RWPE1 (cell line): ENCODE measurements around the gene INKA1.
A peak's percentile ranks its signal among the peaks of the same experiment; 100 is the strongest.

Source experiments
- CTCF ChIA-PET: fragments of 350-600 bp; sonication (Branson Sonifier 250); formaldehyde crosslinking; extraction: SDS; loops from one replicate; lab custom pipeline; 2021; lab: Yijun Ruan, JAX
- POLR2A ChIA-PET: fragments of 400-600 bp; formaldehyde crosslinking; extraction: SDS; loops from one replicate; lab custom pipeline; 2020; ENCODE audit warnings: antibody characterized with exemption; ENCODE audit not compliant: low non-redundant PET; lab: Yijun Ruan, JAX
- DNase-seq: peaks from one replicate; pipeline ENCODE4 v3.0.0; 2012; ENCODE audit warnings: low spot score
- H3K27ac ChIP-seq: fragments of 450-650 bp; 2 replicates; pipeline ENCODE4 v1.5.1; 2017
- CTCF ChIP-seq: fragments of 450-650 bp; conservative IDR thresholded peaks from 2 replicates; pipeline ENCODE4 v1.5.1; 2017; ENCODE audit warnings: low read depth, mild to moderate bottlenecking

Gene INKA1

GRCh38 chr3:49791571-49791970 is 11.5 kb upstream of the INKA1 start:
- no peak overlapping the region for H3K27ac ChIP-seq
- ChIA-PET CTCF (interaction anchor here (0.6 kb wide), 1 partner anchor 1242 kb away, joined by 3 read pairs; no protein-coding TSS in a partner anchor), POLR2A (no interaction called here)
- no peak for DNase-seq
- no peak for TF ChIP-seq CTCF

- no peak for DNase-seq
- CTCF ChIA-PET, result no interaction called here
- TF ChIP-seq CTCF, result no peak
- no peak overlapping the region for H3K27ac ChIP-seq
- POLR2A ChIA-PET, result no interaction called here
Measured at GRCh38 chr3:49792371-49793150, 10.5 kb upstream of the INKA1 start.

- no peak overlapping the region for H3K27ac ChIP-seq
- no peak for TF ChIP-seq CTCF
- CTCF ChIA-PET, result no interaction called here
- POLR2A ChIA-PET, result no interaction called here
- no peak for DNase-seq
Measured at GRCh38 chr3:49793486-49794085, 9.5 kb upstream of the INKA1 start.

GRCh38 chr3:49794431-49794830 is 8.6 kb upstream of the INKA1 start:
- ChIA-PET CTCF (no interaction called here), POLR2A (no interaction called here)
- no peak for DNase-seq
- no peak overlapping the region for H3K27ac ChIP-seq
- TF ChIP-seq CTCF, result no peak

- CTCF ChIA-PET, result no interaction called here
- POLR2A ChIA-PET, result no interaction called here
- TF ChIP-seq CTCF, result no peak
- DNase-seq, result no peak
- no peak overlapping the region for H3K27ac ChIP-seq
Measured at GRCh38 chr3:49794926-49795905, 7.8 kb upstream of the INKA1 start.

- POLR2A ChIA-PET, result no interaction called here
- no peak for TF ChIP-seq CTCF
- no peak for DNase-seq
- peak overlapping the region; percentile 73 for H3K27ac ChIP-seq
- CTCF ChIA-PET, result interaction anchor here (5.7 kb wide), 1 partner anchor 40 kb away, joined by 40 read pairs; no protein-coding TSS in a partner anchor
Measured at GRCh38 chr3:49799105-49799504, 4.0 kb upstream of the INKA1 start.
